H1 (cell line): ENCODE measurements around the gene AMZ1. TPM values are rescaled to one million over a fixed set of nuclear protein-coding genes. Genes with fewer than 3 reads are reported as not detected.
"Not testable (repeated sequence)": the region's sequence is repeated elsewhere in the genome, so short reads cannot be mapped to it uniquely, and the experiment has no call there.

Source experiments
- CTCF ChIA-PET: fragments of 300-600 bp; sonication (Branson Sonifier 250); formaldehyde crosslinking; loops from one replicate; lab custom pipeline; 2021; ENCODE audit not compliant: partially characterized antibody; lab: Charles Lee
- POLR2A ChIA-PET: fragments of 300-600 bp; sonication (Branson Sonifier 250); formaldehyde crosslinking; loops from one replicate; lab custom pipeline; 2021; ENCODE audit warnings: inconsistent platforms; ENCODE audit not compliant: partially characterized antibody; lab: Charles Lee
- DNase-seq, 2 experiments: peaks; one replicate each; pipeline versions ENCODE4 v3.0.0 to v3.0.0-alpha.2; 2010 to 2022; ENCODE audit warnings: low spot score in 2 of 2, low read depth in 1 of 2, mixed read lengths in 1 of 2
- FAIRE-seq: peaks from 2 replicates; lab custom pipeline; 2011; peaks lifted over from hg19 to GRCh38; lab: Jason Lieb, UNC
- H2AFZ ChIP-seq: 2 replicates; pipeline ENCODE4 v1.8.1; 2012; ENCODE audit warnings: low read length, inconsistent platforms
- H2AK5ac ChIP-seq: 2 replicates; pipeline ENCODE4 v1.6.1; 2013; ENCODE audit warnings: low read depth, low read length
- H2BK120ac ChIP-seq: replicated peaks from 2 replicates; pipeline ENCODE3; 2013; ENCODE audit warnings: low read depth, low read length, inconsistent platforms
- H2BK12ac ChIP-seq: 2 replicates; pipeline ENCODE4 v1.6.1; 2013; ENCODE audit warnings: low read depth, low read length
- H2BK15ac ChIP-seq: 2 replicates; pipeline ENCODE4 v1.6.1; 2013; ENCODE audit warnings: low read length
- H2BK20ac ChIP-seq: 2 replicates; pipeline ENCODE4 v1.6.1; 2013; ENCODE audit warnings: low read length
- H2BK5ac ChIP-seq: 2 replicates; pipeline ENCODE4 v1.6.1; 2013; ENCODE audit warnings: low read depth, low read length
- H3K14ac ChIP-seq: 2 replicates; pipeline ENCODE4 v1.6.1; 2013; ENCODE audit warnings: inconsistent platforms; ENCODE audit not compliant: insufficient read length
- H3K18ac ChIP-seq: 2 replicates; pipeline ENCODE4 v1.6.1; 2013; ENCODE audit warnings: low read length; ENCODE audit errors: extremely low read depth
- H3K23ac ChIP-seq: 2 replicates; pipeline ENCODE4 v1.6.1; 2013; ENCODE audit warnings: inconsistent platforms; ENCODE audit not compliant: insufficient read length
- H3K23me2 ChIP-seq: 2 replicates; pipeline ENCODE4 v1.6.1; 2013; ENCODE audit warnings: low read depth, low read length
- H3K27ac ChIP-seq: 2 replicates; pipeline ENCODE4 v1.6.1; 2011; ENCODE audit warnings: low read depth, low read length, inconsistent platforms
- H3K27me3 ChIP-seq, 4 experiments: replicated peaks in 1 of 4; 1 replicate in 1 of 4; 2 replicates in 3 of 4; pipeline versions ENCODE4 v1.6.1 to v1.8.1; 2011 to 2013; ENCODE audit warnings: low read length in 3 of 4, mild to moderate bottlenecking in 3 of 4, inconsistent platforms in 2 of 4, mixed read lengths in 2 of 4, moderate library complexity in 1 of 4; ENCODE audit not compliant: control insufficient read depth in 3 of 4, insufficient read depth in 3 of 4; ENCODE audit errors: extremely low read depth in 1 of 4
- H3K36me3 ChIP-seq, 4 experiments: 2 replicates each; pipeline versions ENCODE4 v1.6.1 to v1.8.1; 2011 to 2013; ENCODE audit warnings: mild to moderate bottlenecking in 4 of 4, low read length in 3 of 4, moderate library complexity in 2 of 4, control low read depth in 1 of 4, inconsistent platforms in 1 of 4; ENCODE audit not compliant: insufficient read depth in 4 of 4, control insufficient read depth in 2 of 4
- H3K4ac ChIP-seq: replicated peaks from 2 replicates; pipeline ENCODE3; 2013; ENCODE audit warnings: low read length, low read depth, mixed read lengths, inconsistent platforms; ENCODE audit not compliant: insufficient read length
- H3K4me1 ChIP-seq, 4 experiments: replicated peaks in 1 of 4; 1 replicate in 1 of 4; 2 replicates in 3 of 4; pipeline versions ENCODE4 v1.6.1 to v1.8.1; 2011 to 2013; ENCODE audit warnings: low read length in 3 of 4, inconsistent platforms in 2 of 4, mixed read lengths in 1 of 4; ENCODE audit not compliant: insufficient read depth in 4 of 4, control insufficient read depth in 3 of 4
- H3K4me2 ChIP-seq, 2 experiments: 2 replicates each; pipeline versions ENCODE4 v1.6.1 to v1.8.1; 2011 to 2013; ENCODE audit warnings: low read depth in 2 of 2, low read length in 2 of 2, control low read depth in 1 of 2, inconsistent platforms in 1 of 2, mild to moderate bottlenecking in 1 of 2; ENCODE audit not compliant: insufficient read depth in 1 of 2
- H3K4me3 ChIP-seq, 4 experiments: fragments of 200-600, 300-600 bp in 1 of 4; sonication (generic), shearing (Covaris generic), sonication (Bioruptor Twin) in 1 of 4; 2 replicates each; pipeline versions ENCODE4 v1.5.1 to v1.8.1; 2011 to 2016; ENCODE audit warnings: low read length in 4 of 4, low read depth in 3 of 4, control low read depth in 2 of 4, inconsistent platforms in 2 of 4, mild to moderate bottlenecking in 2 of 4, mixed read lengths in 1 of 4, moderate library complexity in 1 of 4; ENCODE audit not compliant: insufficient read depth in 2 of 4; ENCODE audit errors: extremely low read depth in 1 of 4
- H3K56ac ChIP-seq: replicated peaks from 2 replicates; pipeline ENCODE3; 2013; ENCODE audit warnings: low read depth, mild to moderate bottlenecking, mixed read lengths, low read length, inconsistent platforms; ENCODE audit not compliant: insufficient read length
- H3K79me1 ChIP-seq: 2 replicates; pipeline ENCODE4 v1.6.1; 2013; ENCODE audit warnings: low read depth, low read length, control low read depth
- H3K79me2 ChIP-seq, 2 experiments: 2 replicates each; pipeline versions ENCODE4 v1.6.1 to v1.8.1; 2012 to 2013; ENCODE audit warnings: low read length in 2 of 2, mild to moderate bottlenecking in 2 of 2, inconsistent platforms in 1 of 2; ENCODE audit not compliant: insufficient read depth in 2 of 2, control insufficient read depth in 1 of 2
- H3K9ac ChIP-seq, 4 experiments: replicated peaks in 1 of 4; 1 replicate in 1 of 4; 2 replicates in 3 of 4; pipeline versions ENCODE4 v1.6.1 to v1.8.1; 2011 to 2013; ENCODE audit warnings: low read depth in 3 of 4, low read length in 3 of 4, control low read depth in 2 of 4, mild to moderate bottlenecking in 2 of 4, moderate library complexity in 2 of 4, inconsistent platforms in 1 of 4; ENCODE audit errors: extremely low read depth in 1 of 4
- H3K9me3 ChIP-seq, 2 experiments: 2 replicates each; pipeline versions ENCODE4 v1.6.1 to v1.8.1; 2012 to 2013; ENCODE audit warnings: mild to moderate bottlenecking in 2 of 2, moderate library complexity in 2 of 2, control low read depth in 1 of 2, inconsistent platforms in 1 of 2, low read depth in 1 of 2, low read length in 1 of 2, mixed read lengths in 1 of 2; ENCODE audit not compliant: insufficient read depth in 2 of 2
- H4K20me1 ChIP-seq, 2 experiments: replicated peaks in 1 of 2; 2 replicates each; pipeline versions ENCODE3 to v1.8.1; 2011 to 2013; ENCODE audit warnings: inconsistent platforms in 2 of 2, low read length in 2 of 2, mild to moderate bottlenecking in 1 of 2; ENCODE audit not compliant: insufficient read depth in 2 of 2, control insufficient read depth in 1 of 2
- H4K5ac ChIP-seq: 2 replicates; pipeline ENCODE4 v1.6.1; 2013; ENCODE audit warnings: low read length, low read depth, mixed read lengths, inconsistent platforms; ENCODE audit not compliant: insufficient read length
- H4K8ac ChIP-seq: 2 replicates; pipeline ENCODE4 v1.8.0; 2013; ENCODE audit warnings: mild to moderate bottlenecking, moderate library complexity, low read length, inconsistent platforms; ENCODE audit not compliant: insufficient read depth; ENCODE audit errors: extremely low read depth
- H4K91ac ChIP-seq: replicated peaks from 2 replicates; pipeline ENCODE3; 2013; ENCODE audit warnings: low read length, mixed read lengths, inconsistent platforms; ENCODE audit not compliant: insufficient read length
- WGBS, 2 experiments: shearing (Covaris generic) in 1 of 2; methylation state at CpG; one replicate each; pipeline versions ENCODE4 v1.1.6 to v1.1.7; 2013 to 2015; ENCODE audit warnings: low lambda C conversion rate in 2 of 2, mixed read lengths in 2 of 2, inconsistent platforms in 1 of 2, low coverage in 1 of 2, missing lambda C conversion rate in 1 of 2; ENCODE audit not compliant: insufficient replicate concordance in 2 of 2, insufficient coverage in 1 of 2, insufficient read length in 1 of 2; ENCODE audit errors: extremely low coverage in 1 of 2, missing lambda C conversion rate in 1 of 2; 5-methylcytosine and 5-hydroxymethylcytosine counted together
- polyA plus RNA-seq, 7 experiments: library from polyadenylated mRNA; depleted of rRNA in 3 of 7; stranded (reverse) in 5 of 7; unstranded in 2 of 7; fragments of >200 nt in 5 of 7; fragments of 200-250 nt in 2 of 7; gene quantifications; 1 replicate in 5 of 7; 2 replicates in 1 of 7; 4 replicates in 1 of 7; pipeline versions ENCODE4 v1.2.1 to v1.2.3, GENCODE V29; 2011 to 2013; ENCODE audit warnings: missing spikeins in 2 of 7, mixed read lengths in 2 of 7
- total RNA-seq: library from RNA; stranded (reverse); fragmentation: NEBNext Ultra II Directional; extraction: Animal tissue kit (Norgen Biotek cat#: 25700); gene quantifications from 2 replicates; pipeline ENCODE4 v1.2.1, GENCODE V29; 2021

Gene AMZ1
- total and polyA plus RNA-seq, 2 of the 8 experiments (the other 6 are each of a cell fraction or from before 2014, with no cell fraction given) = 0.59 to 1.4 TPM

- H3K79me1 ChIP-seq, H2BK15ac ChIP-seq, H3K9ac ChIP-seq, H3K9me3 ChIP-seq, H2BK5ac ChIP-seq, H3K4me2 ChIP-seq, H3K14ac ChIP-seq, H4K20me1 ChIP-seq, H3K79me2 ChIP-seq, H2BK20ac ChIP-seq, H2AFZ ChIP-seq, H4K91ac ChIP-seq, H2BK120ac ChIP-seq, H3K4me3 ChIP-seq, H4K5ac ChIP-seq, H3K23me2 ChIP-seq, FAIRE-seq, H3K4ac ChIP-seq, H3K18ac ChIP-seq, H3K36me3 ChIP-seq, H4K8ac ChIP-seq, H3K4me1 ChIP-seq, DNase-seq, H2BK12ac ChIP-seq, H3K56ac ChIP-seq, H2AK5ac ChIP-seq, H3K27ac ChIP-seq, H3K23ac ChIP-seq: not testable (repeated sequence)
- H3K27me3 ChIP-seq = peaks cover 2 to 17% (median 14%) of the 10 kb centered on the region in 4 experiments
- CTCF ChIA-PET = interaction anchor here (1.0 to 7.6 kb wide), 8 partner anchors 9 to 242 kb away, joined by 3 to 92 read pairs (median 12); no protein-coding TSS in a partner anchor
- WGBS, 2 experiments = 96% methylated on average over 19 of the region's 19 CpGs; no CpG with 5 or more reads in 1 of the 2 experiments
- POLR2A ChIA-PET = interaction anchor here (1.6 kb wide), 1 partner anchor 9 kb away, joined by 4 read pairs; no protein-coding TSS in a partner anchor
These were observed 5.6 kb downstream of the AMZ1 start for GRCh38 chr7:2693420-2694121.
